Gastroesophageal sphincter (tissue), 4 donors: ENCODE results near the gene PAX5. TPM values are rescaled to one million over a fixed set of nuclear protein-coding genes. Genes with fewer than 3 reads are reported as not detected.

Source experiments
- ATAC-seq: fragments of 150-250 bp; one replicate; pipeline ENCODE4 v1.9.1; 2016; ENCODE audit warnings: mild to moderate bottlenecking, moderate library complexity
- H3K27ac ChIP-seq, 4 donors: fragments of 200-600 bp; sonication (generic) in 3 of 4; 1 replicate in 3 of 4; 2 replicates in 1 of 4; pipeline ENCODE4 v1.5.1; 2016 to 2019
- H3K27me3 ChIP-seq: fragments of 200-600 bp; sonication (generic); one replicate; pipeline ENCODE4 v1.5.1; 2019
- H3K36me3 ChIP-seq, 2 donors: fragments of 200-600 bp; sonication (generic); one replicate each; pipeline ENCODE4 v1.5.1; 2019; ENCODE audit warnings: control low read depth in 1 of 2
- H3K4me1 ChIP-seq, 3 donors: fragments of 200-600 bp; sonication (generic); 1 replicate in 2 of 3; 2 replicates in 1 of 3; pipeline ENCODE4 v1.5.1; 2016 to 2019; ENCODE audit warnings: control low read depth in 2 of 3
- H3K4me3 ChIP-seq, 2 donors: fragments of 200-600 bp; sonication (generic); one replicate each; pipeline ENCODE4 v1.5.1; 2019; ENCODE audit warnings: mild to moderate bottlenecking in 1 of 2, moderate library complexity in 1 of 2
- H3K9me3 ChIP-seq, 3 donors: fragments of 200-600 bp; sonication (generic); one replicate each; pipeline ENCODE4 v1.5.1; 2017 to 2019; ENCODE audit warnings: control low read depth in 2 of 3
- CTCF ChIP-seq, 4 experiments: fragments of 200-600 bp in 2 of 4; fragments of 450-650 bp in 2 of 4; sonication (generic) in 1 of 4; IDR thresholded peaks; one replicate each; pipeline ENCODE4 v1.5.1; 2017 to 2019; ENCODE audit warnings: antibody characterized with exemption in 4 of 4, mild to moderate bottlenecking in 2 of 4, moderate library complexity in 2 of 4
- EP300 ChIP-seq: sonication (generic); formaldehyde crosslinking; IDR thresholded peaks from one replicate; pipeline ENCODE4 v1.6.1; 2017; ENCODE audit warnings: antibody characterized with exemption, mild to moderate bottlenecking
- POLR2A ChIP-seq, 2 donors: fragments of 450-650 bp; IDR thresholded peaks; one replicate each; pipeline ENCODE4 v1.6.1; 2017; ENCODE audit warnings: antibody characterized with exemption in 2 of 2, mild to moderate bottlenecking in 2 of 2, moderate library complexity in 1 of 2
- POLR2AphosphoS5 ChIP-seq: sonication (generic); formaldehyde crosslinking; IDR thresholded peaks from one replicate; pipeline ENCODE4 v1.6.1; 2017; ENCODE audit warnings: antibody characterized with exemption
- WGBS, 2 donors: methylation state at CpG; one replicate each; pipeline ENCODE4 v1.1.5; 2018; ENCODE audit warnings: low coverage in 1 of 2; 5-methylcytosine and 5-hydroxymethylcytosine counted together
- total RNA-seq, 4 donors: library from RNA; depleted of rRNA; stranded (reverse); fragments of >200 nt; gene quantifications; one replicate each; pipeline ENCODE4 v1.1.0, GENCODE V29; 2016

PAX5 gene
- total RNA-seq, 4 donors from 2014 or later = under 0.01 TPM; not detected in 3

GRCh38 chr9:37036776-37037502, 2.9 kb upstream of the PAX5 start:
- peaks cover 100% of the 10 kb centered on the region for H3K27me3 ChIP-seq
- TF ChIP-seq CTCF (IDR thresholded peaks at IDR 0.05) = no peak
- TF ChIP-seq POLR2AphosphoS5 = peak; percentile 30
- H3K4me3 ChIP-seq = peak overlapping the region; percentile 30 to 59
- 0 to 2% methylated on average over 6 to 14 of the region's 44 CpGs for WGBS, 2 donors
- no peak overlapping the region for H3K27ac ChIP-seq
- peaks cover 0 to 45% (median 26%) of the 10 kb centered on the region in 3 donors for H3K4me1 ChIP-seq
- H3K9me3 ChIP-seq = no peaks in the 10 kb centered on the region
- H3K36me3 ChIP-seq = no peaks in the 10 kb centered on the region
- ATAC-seq = peak; percentile 37

GRCh38 chr9:37036371-37036775, 2.3 kb upstream of the PAX5 start:
- H3K36me3 ChIP-seq = no peaks in the 10 kb centered on the region
- no peak for ATAC-seq
- H3K4me3 ChIP-seq = peak overlapping the region; percentile 30 to 59
- peaks cover 0 to 45% (median 26%) of the 10 kb centered on the region in 3 donors for H3K4me1 ChIP-seq
- H3K27me3 ChIP-seq = peaks cover 100% of the 10 kb centered on the region
- no peaks in the 10 kb centered on the region for H3K9me3 ChIP-seq
- no peak overlapping the region for H3K27ac ChIP-seq
- WGBS, 2 donors = no CpG with 5 or more reads among the region's 40 CpGs
- TF ChIP-seq POLR2A (IDR thresholded peaks at IDR 0.05) (no peak), CTCF (IDR thresholded peaks at IDR 0.05) (no peak), POLR2AphosphoS5 (no peak), EP300 (no peak)

GRCh38 chr9:37035648-37036370, 1.7 kb upstream of the PAX5 start:
- H3K9me3 ChIP-seq = no peaks in the 10 kb centered on the region
- H3K27ac ChIP-seq = no peak overlapping the region
- ATAC-seq = no peak
- WGBS, 2 donors = 6 to 8% methylated on average over 13 to 14 of the region's 35 CpGs
- H3K27me3 ChIP-seq = peaks cover 100% of the 10 kb centered on the region
- TF ChIP-seq POLR2AphosphoS5 (no peak), EP300 (no peak)
- peak overlapping the region in 1 of 2 donors; percentile 59 for H3K4me3 ChIP-seq
- H3K36me3 ChIP-seq = no peaks in the 10 kb centered on the region
- H3K4me1 ChIP-seq = peaks cover 0 to 45% (median 26%) of the 10 kb centered on the region in 3 donors

- H3K36me3 ChIP-seq = no peaks in the 10 kb centered on the region
- no peaks in the 10 kb centered on the region for H3K9me3 ChIP-seq
- peaks cover 100% of the 10 kb centered on the region for H3K27me3 ChIP-seq
- peaks cover 0 to 51% (median 26%) of the 10 kb centered on the region in 3 donors for H3K4me1 ChIP-seq
- H3K4me3 ChIP-seq = peak overlapping the region in 1 of 2 donors; percentile 2
- H3K27ac ChIP-seq = no peak overlapping the region
- TF ChIP-seq POLR2A (IDR thresholded peaks at IDR 0.05) = no peak
- no peak for TF ChIP-seq POLR2AphosphoS5
- no peak for TF ChIP-seq CTCF (IDR thresholded peaks at IDR 0.05)
- no peak for TF ChIP-seq EP300
- 3 to 7% methylated on average over 6 to 8 of the region's 27 CpGs for WGBS, 2 donors
- no peak for ATAC-seq
Observed at GRCh38 chr9:37034938-37035647, 1.0 kb upstream of the PAX5 start.

- 8% methylated on average over 5 of the region's 56 CpGs; no CpG with 5 or more reads in 1 of the 2 donors for WGBS, 2 donors
- Histone ChIP-seq H3K4me3 (peak overlapping the region in 1 of 2 donors; percentile 34), H3K9me3 (no peaks in the 10 kb centered on the region), H3K27me3 (peaks cover 100% of the 10 kb centered on the region), H3K4me1 (peaks cover 0 to 57% (median 30%) of the 10 kb centered on the region in 3 donors), H3K27ac (no peak overlapping the region), H3K36me3 (no peaks in the 10 kb centered on the region)
- TF ChIP-seq POLR2A (IDR thresholded peaks at IDR 0.05) (no peak), CTCF (IDR thresholded peaks at IDR 0.05) (no peak), EP300 (no peak), POLR2AphosphoS5 (no peak)
- ATAC-seq = no peak
Observed at GRCh38 chr9:37034305-37034937, 353 bp upstream of the PAX5 start.
